Coronary artery (tissue), 2 donors: Measurements from ENCODE around the gene HDAC9.

Source experiments
- DNase-seq: peaks from one replicate; pipeline ENCODE4 v3.0.0-alpha.2; 2017; ENCODE audit warnings: low spot score
- H3K27ac ChIP-seq, 2 donors: fragments of 200-600 bp; sonication (generic); one replicate each; pipeline ENCODE4 v1.5.1; 2016 to 2019
- H3K4me3 ChIP-seq: fragments of 200-600 bp; sonication (generic); 2 replicates; pipeline ENCODE4 v1.5.1; 2016; ENCODE audit warnings: mild to moderate bottlenecking, moderate library complexity
- CTCF ChIP-seq: fragments of 200-600 bp; sonication (generic); IDR thresholded peaks from one replicate; pipeline ENCODE4 v1.5.1; 2019; ENCODE audit warnings: antibody characterized with exemption

The HDAC9 gene

GRCh38 chr7:18471476-18472160 lies 23.9 kb upstream of the HDAC9 start:
- Histone ChIP-seq H3K27ac (no peak overlapping the region), H3K4me3 (no peak overlapping the region)
- DNase-seq = no peak
- no peak for TF ChIP-seq CTCF

- no peak overlapping the region for H3K4me3 ChIP-seq
- no peak overlapping the region for H3K27ac ChIP-seq
- no peak for TF ChIP-seq CTCF
- DNase-seq = no peak
These were observed 23.4 kb upstream of the HDAC9 start for GRCh38 chr7:18472161-18472483.

- H3K27ac ChIP-seq = no peak overlapping the region
- H3K4me3 ChIP-seq = no peak overlapping the region
- no peak for DNase-seq
- no peak for TF ChIP-seq CTCF
These were observed 22.4 kb upstream of the HDAC9 start for GRCh38 chr7:18473119-18473518.

GRCh38 chr7:18474944-18475343 lies 20.6 kb upstream of the HDAC9 start:
- DNase-seq = no peak
- Histone ChIP-seq H3K27ac (no peak overlapping the region), H3K4me3 (no peak overlapping the region)
- TF ChIP-seq CTCF = no peak

- TF ChIP-seq CTCF = no peak
- Histone ChIP-seq H3K27ac (no peak overlapping the region), H3K4me3 (no peak overlapping the region)
- DNase-seq = no peak
These were observed 20.1 kb upstream of the HDAC9 start for GRCh38 chr7:18475488-18475887.

GRCh38 chr7:18481776-18482175 lies 13.8 kb upstream of the HDAC9 start:
- no peak for TF ChIP-seq CTCF
- Histone ChIP-seq H3K27ac (no peak overlapping the region), H3K4me3 (no peak overlapping the region)
- no peak for DNase-seq

GRCh38 chr7:18488049-18488448 lies 7.5 kb upstream of the HDAC9 start:
- no peak overlapping the region for H3K27ac ChIP-seq
- no peak for TF ChIP-seq CTCF
- no peak overlapping the region for H3K4me3 ChIP-seq
- DNase-seq = no peak
